Tibial nerve (tissue), 4 donors: ENCODE data around the gene CRISPLD2.
"Not testable (repeated sequence)": the region's sequence is repeated elsewhere in the genome, so short reads cannot be mapped to it uniquely, and the experiment has no call there.

ENCODE experiments used
- CTCF ChIP-seq, 5 experiments: fragments of 200-600 bp in 3 of 5; fragments of 450-650 bp in 2 of 5; sonication (generic) in 3 of 5; IDR thresholded peaks; one replicate each; pipeline ENCODE4 v1.5.1; 2016 to 2019; ENCODE audit warnings: antibody characterized with exemption in 5 of 5, mild to moderate bottlenecking in 3 of 5, moderate library complexity in 2 of 5
- EP300 ChIP-seq, 2 donors: sonication (generic); formaldehyde crosslinking; IDR thresholded peaks; one replicate each; pipeline ENCODE4 v1.6.1; 2017; ENCODE audit warnings: antibody characterized with exemption in 2 of 2, mild to moderate bottlenecking in 1 of 2
- POLR2A ChIP-seq, 2 donors: fragments of 450-650 bp; IDR thresholded peaks; one replicate each; pipeline ENCODE4 v1.6.1; 2017; ENCODE audit warnings: antibody characterized with exemption in 2 of 2, mild to moderate bottlenecking in 2 of 2, moderate library complexity in 2 of 2

GRCh38 chr16:84938616-84939015 is 118.8 kb downstream of the CRISPLD2 start:
- not testable (repeated sequence) for TF ChIP-seq CTCF, POLR2A, EP300 (IDR thresholded peaks at IDR 0.05)
